PFSK-1 (cell line): ENCODE data around the gene TRMT44.

Experiments used
- POLR2AphosphoS5 ChIP-seq: IDR thresholded peaks from 2 replicates; pipeline ENCODE4 v1.6.1; 2012; ENCODE audit warnings: low read depth, mild to moderate bottlenecking, control low read depth, low read length, moderate library complexity
- SIN3A ChIP-seq: IDR thresholded peaks from 2 replicates; pipeline ENCODE4 v1.6.1; 2012; ENCODE audit warnings: mild to moderate bottlenecking, low read length, moderate library complexity, borderline replicate concordance; ENCODE audit not compliant: insufficient read depth
- TAF1 ChIP-seq: IDR thresholded peaks from 2 replicates; pipeline ENCODE4 v1.6.1; 2012; ENCODE audit warnings: low read length, control low read depth, borderline replicate concordance; ENCODE audit not compliant: insufficient read depth
- TF ChIP-seq, protein P1 (sequence below), 2 experiments: IDR thresholded peaks; 2 replicates each; pipeline versions ENCODE4 v1.6.1 to v1.8.0; 2011 to 2012; ENCODE audit warnings: low read depth in 2 of 2, low read length in 2 of 2, control low read depth in 1 of 2, inconsistent platforms in 1 of 2, mild to moderate bottlenecking in 1 of 2, moderate library complexity in 1 of 2; ENCODE audit not compliant: insufficient read depth in 1 of 2

DNA sequence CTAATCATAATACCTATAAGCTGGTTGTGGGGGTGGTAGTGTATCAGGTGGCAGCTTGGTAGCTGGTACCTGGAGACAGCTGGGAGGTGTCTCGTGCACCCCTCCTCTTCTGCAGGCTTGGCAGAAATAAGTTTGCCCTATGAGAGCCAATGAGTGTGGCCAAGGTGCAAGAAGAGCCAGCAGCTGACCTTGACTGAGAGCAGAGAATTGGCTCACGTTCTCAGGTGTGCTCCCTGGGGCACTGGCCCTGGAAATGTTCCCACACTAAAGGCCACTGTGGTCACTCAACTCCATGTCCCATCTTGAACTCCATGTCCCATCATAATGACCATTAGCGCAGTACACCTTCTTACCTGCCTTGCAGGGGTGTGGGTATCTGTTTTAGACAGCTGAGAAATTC, 13.4 kb downstream of the TRMT44 start:
- no peak for TF ChIP-seq SIN3A
- TF ChIP-seq TAF1 = no peak
- no peak for TF ChIP-seq POLR2AphosphoS5
- TF ChIP-seq, protein P1, sequence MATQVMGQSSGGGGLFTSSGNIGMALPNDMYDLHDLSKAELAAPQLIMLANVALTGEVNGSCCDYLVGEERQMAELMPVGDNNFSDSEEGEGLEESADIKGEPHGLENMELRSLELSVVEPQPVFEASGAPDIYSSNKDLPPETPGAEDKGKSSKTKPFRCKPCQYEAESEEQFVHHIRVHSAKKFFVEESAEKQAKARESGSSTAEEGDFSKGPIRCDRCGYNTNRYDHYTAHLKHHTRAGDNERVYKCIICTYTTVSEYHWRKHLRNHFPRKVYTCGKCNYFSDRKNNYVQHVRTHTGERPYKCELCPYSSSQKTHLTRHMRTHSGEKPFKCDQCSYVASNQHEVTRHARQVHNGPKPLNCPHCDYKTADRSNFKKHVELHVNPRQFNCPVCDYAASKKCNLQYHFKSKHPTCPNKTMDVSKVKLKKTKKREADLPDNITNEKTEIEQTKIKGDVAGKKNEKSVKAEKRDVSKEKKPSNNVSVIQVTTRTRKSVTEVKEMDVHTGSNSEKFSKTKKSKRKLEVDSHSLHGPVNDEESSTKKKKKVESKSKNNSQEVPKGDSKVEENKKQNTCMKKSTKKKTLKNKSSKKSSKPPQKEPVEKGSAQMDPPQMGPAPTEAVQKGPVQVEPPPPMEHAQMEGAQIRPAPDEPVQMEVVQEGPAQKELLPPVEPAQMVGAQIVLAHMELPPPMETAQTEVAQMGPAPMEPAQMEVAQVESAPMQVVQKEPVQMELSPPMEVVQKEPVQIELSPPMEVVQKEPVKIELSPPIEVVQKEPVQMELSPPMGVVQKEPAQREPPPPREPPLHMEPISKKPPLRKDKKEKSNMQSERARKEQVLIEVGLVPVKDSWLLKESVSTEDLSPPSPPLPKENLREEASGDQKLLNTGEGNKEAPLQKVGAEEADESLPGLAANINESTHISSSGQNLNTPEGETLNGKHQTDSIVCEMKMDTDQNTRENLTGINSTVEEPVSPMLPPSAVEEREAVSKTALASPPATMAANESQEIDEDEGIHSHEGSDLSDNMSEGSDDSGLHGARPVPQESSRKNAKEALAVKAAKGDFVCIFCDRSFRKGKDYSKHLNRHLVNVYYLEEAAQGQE (IDR thresholded peaks at IDR 0.05; ENCODE audit: insufficient read depth in 1 of 2, low read depth in 2 of 2, low read length in 2 of 2) = no peak
